Central memory CD8-positive, alpha-beta T cell (primary cell): ENCODE data around the gene ATP7B.

Experiments
- ATAC-seq: fragments of 150-1000 bp; cut with Tn5 transposase; replicated peaks from 2 replicates; pipeline ENCODE4 v1.10.0; 2022; ENCODE audit warnings: mild to moderate bottlenecking, moderate FRiP score, moderate number of reproducible peaks; ENCODE audit not compliant: poor library complexity, severe bottlenecking; ENCODE audit errors: extremely low read depth
- DNase-seq, 2 donors: peaks; one replicate each; pipeline ENCODE4 v3.0.0; 2021; ENCODE audit warnings: low spot score in 2 of 2
- H3K27ac Mint-ChIP-seq: one replicate; pipeline ENCODE4 v1.8.0; 2022; ENCODE audit warnings: low read depth, mild to moderate bottlenecking, moderate library complexity, mixed read lengths
- H3K27me3 Mint-ChIP-seq: one replicate; pipeline ENCODE4 v1.8.0; 2022; ENCODE audit warnings: mixed read lengths
- H3K36me3 Mint-ChIP-seq: one replicate; pipeline ENCODE4 v1.8.0; 2022; ENCODE audit warnings: mild to moderate bottlenecking, moderate library complexity, mixed read lengths; ENCODE audit not compliant: insufficient read depth
- H3K4me1 Mint-ChIP-seq: one replicate; pipeline ENCODE4 v1.8.0; 2022; ENCODE audit warnings: mixed read lengths
- H3K4me3 Mint-ChIP-seq: one replicate; pipeline ENCODE4 v1.8.0; 2022; ENCODE audit warnings: mild to moderate bottlenecking, moderate library complexity, mixed read lengths
- H3K9me3 Mint-ChIP-seq: one replicate; pipeline ENCODE4 v1.8.0; 2022; ENCODE audit warnings: mixed read lengths

The ATP7B gene

DNA sequence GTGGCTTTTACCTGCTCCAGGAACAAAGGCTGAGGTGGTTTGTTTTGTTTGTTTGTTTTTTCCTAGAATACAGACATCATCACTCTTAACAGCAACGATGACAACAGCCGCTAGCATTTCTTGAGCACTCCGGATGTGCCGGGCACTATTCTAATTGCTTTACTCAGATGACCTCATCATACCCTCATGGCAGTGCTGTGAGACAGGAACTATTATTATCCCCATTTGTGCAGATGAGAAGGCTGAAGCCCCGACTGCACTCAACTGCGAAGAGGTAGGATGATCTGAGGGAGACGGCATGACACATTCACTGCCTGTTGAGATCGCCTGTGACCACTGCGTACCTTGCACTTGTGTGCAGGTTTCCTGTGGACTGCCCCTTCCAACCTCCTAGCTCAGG is 83.0 kb downstream of the ATP7B start:
- peaks cover 2% of the 10 kb centered on the region for H3K36me3 Mint-ChIP-seq
- H3K4me1 Mint-ChIP-seq = no peaks in the 10 kb centered on the region
- ATAC-seq (no peak), DNase-seq (no peak)
- no peak overlapping the region for H3K4me3 Mint-ChIP-seq
- no peaks in the 10 kb centered on the region for H3K9me3 Mint-ChIP-seq
- no peak overlapping the region for H3K27ac Mint-ChIP-seq
- H3K27me3 Mint-ChIP-seq = peaks cover 23% of the 10 kb centered on the region

- Mint-ChIP-seq H3K4me3 (no peak overlapping the region), H3K9me3 (no peaks in the 10 kb centered on the region), H3K27me3 (peaks cover 23% of the 10 kb centered on the region), H3K36me3 (peaks cover 2% of the 10 kb centered on the region), H3K4me1 (no peaks in the 10 kb centered on the region), H3K27ac (no peak overlapping the region)
- ATAC-seq (no peak), DNase-seq (no peak)
These were observed 84.1 kb downstream of the ATP7B start for GRCh38 chr13:51927129-51927528.

DNA sequence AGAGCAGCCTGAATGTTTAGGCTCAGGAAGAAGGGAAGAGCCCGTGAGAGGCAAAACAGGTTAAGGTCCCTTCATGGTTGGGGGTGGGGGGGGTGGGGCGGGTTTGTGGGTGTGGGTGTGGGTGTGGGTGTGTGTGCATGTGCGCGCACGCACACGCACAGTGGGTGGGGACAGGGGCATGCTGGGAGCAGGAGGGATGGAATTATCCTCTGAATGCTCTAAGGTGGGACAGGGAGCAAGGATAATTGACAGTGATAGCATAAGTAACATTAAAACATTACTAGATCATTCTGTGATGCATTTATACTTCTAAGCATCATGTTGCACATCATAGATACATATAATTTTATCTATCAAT is 84.7 kb downstream of the ATP7B start:
- ATAC-seq (no peak), DNase-seq (no peak)
- Mint-ChIP-seq H3K27ac (no peak overlapping the region), H3K4me3 (no peak overlapping the region), H3K4me1 (peaks cover 4% of the 10 kb centered on the region), H3K27me3 (peaks cover 23% of the 10 kb centered on the region), H3K9me3 (no peaks in the 10 kb centered on the region), H3K36me3 (peaks cover 2% of the 10 kb centered on the region)

DNA sequence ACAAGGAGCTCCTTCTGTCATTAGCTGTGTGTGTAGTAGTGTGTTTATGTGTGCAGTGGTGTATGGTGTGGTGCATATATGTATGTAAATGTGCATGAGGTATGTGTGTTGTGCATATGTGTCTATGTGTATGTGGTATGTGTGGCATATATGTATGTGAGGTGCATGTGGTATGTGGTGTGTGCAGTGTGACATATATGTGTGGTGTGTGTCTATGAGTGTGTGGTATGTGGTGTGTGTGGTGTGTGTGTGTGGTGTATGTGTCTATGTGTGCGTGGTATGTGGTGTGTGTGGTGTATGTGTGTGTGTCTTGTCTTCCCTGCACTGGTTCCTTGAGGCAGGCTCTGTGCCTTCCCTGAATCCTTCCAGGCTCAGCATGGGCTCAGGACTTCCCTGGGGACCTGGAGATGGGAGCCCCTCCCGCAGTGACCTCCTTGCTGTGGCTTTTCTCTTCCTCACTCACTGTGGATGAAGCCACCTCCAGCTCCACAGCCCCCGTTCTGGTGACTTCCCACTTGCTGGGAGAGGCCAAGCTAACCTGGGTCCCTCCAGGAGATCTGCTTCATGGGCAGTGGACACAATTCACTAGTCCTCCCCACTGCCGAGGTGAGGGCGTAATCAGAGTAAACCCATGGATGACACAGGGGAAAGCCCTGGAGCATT is 85.3 kb downstream of the ATP7B start:
- H3K4me3 Mint-ChIP-seq = no peak overlapping the region
- ATAC-seq (no peak), DNase-seq (no peak)
- no peak overlapping the region for H3K27ac Mint-ChIP-seq
- peaks cover 5% of the 10 kb centered on the region for H3K4me1 Mint-ChIP-seq
- no peaks in the 10 kb centered on the region for H3K9me3 Mint-ChIP-seq
- peaks cover 2% of the 10 kb centered on the region for H3K36me3 Mint-ChIP-seq
- peaks cover 23% of the 10 kb centered on the region for H3K27me3 Mint-ChIP-seq

DNA sequence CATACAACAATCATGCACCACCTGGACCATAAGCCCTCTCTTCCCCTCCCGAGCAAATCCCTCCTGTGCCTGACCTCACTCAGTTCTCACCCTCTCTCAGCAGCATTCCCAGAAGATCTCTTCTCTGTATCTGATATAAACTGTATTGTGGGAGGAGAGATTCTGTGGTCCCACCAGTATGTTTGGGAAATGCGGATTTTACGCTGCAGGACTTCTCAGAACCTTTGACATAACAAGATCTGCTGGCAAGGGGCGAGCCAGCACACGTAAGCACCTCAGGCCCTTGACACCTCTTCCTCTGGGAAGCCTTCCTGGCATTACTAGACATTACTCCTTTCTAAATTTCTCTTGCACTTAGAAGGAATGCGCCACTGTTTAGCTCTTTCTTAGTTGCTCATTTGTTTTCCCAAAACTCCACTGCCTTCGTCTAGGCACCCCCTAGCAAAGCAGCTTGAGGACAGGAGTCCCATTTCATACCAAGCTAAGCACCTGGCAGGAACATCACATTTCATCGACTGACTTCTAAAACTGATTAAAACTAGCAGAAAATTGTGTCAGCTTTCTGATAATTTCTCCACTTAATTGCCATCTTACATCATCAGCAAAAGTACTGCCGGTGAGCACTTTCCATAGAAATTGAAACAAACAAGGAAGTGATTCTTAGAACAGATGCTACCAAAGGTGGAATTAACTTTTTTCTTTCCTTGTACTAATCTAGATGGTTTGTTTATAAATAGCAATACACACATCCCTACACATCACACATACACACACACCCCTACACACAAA is 86.3 kb downstream of the ATP7B start:
- Mint-ChIP-seq H3K27ac (no peak overlapping the region), H3K9me3 (no peaks in the 10 kb centered on the region), H3K4me1 (peaks cover 5% of the 10 kb centered on the region), H3K27me3 (peaks cover 23% of the 10 kb centered on the region), H3K36me3 (peaks cover 2% of the 10 kb centered on the region), H3K4me3 (no peak overlapping the region)
- ATAC-seq = no peak
- DNase-seq = no peak

GRCh38 chr13:51923983-51924539 is 87.2 kb downstream of the ATP7B start:
- Mint-ChIP-seq H3K4me3 (no peak overlapping the region), H3K36me3 (peaks cover 2% of the 10 kb centered on the region)
- no peak for ATAC-seq

GRCh38 chr13:51922771-51923480 is 88.3 kb downstream of the ATP7B start:
- Mint-ChIP-seq H3K4me3 (no peak overlapping the region), H3K4me1 (peaks cover 5% of the 10 kb centered on the region), H3K9me3 (no peaks in the 10 kb centered on the region), H3K27me3 (peaks cover 23% of the 10 kb centered on the region), H3K27ac (no peak overlapping the region), H3K36me3 (peaks cover 2% of the 10 kb centered on the region)
- ATAC-seq (no peak), DNase-seq (no peak)

More at GRCh38 chr13:51923983-51924539, 87.2 kb downstream of the ATP7B start:
- no peak for DNase-seq
- Mint-ChIP-seq H3K27ac (no peak overlapping the region), H3K4me1 (peaks cover 5% of the 10 kb centered on the region), H3K9me3 (no peaks in the 10 kb centered on the region), H3K27me3 (peaks cover 23% of the 10 kb centered on the region)

DNA sequence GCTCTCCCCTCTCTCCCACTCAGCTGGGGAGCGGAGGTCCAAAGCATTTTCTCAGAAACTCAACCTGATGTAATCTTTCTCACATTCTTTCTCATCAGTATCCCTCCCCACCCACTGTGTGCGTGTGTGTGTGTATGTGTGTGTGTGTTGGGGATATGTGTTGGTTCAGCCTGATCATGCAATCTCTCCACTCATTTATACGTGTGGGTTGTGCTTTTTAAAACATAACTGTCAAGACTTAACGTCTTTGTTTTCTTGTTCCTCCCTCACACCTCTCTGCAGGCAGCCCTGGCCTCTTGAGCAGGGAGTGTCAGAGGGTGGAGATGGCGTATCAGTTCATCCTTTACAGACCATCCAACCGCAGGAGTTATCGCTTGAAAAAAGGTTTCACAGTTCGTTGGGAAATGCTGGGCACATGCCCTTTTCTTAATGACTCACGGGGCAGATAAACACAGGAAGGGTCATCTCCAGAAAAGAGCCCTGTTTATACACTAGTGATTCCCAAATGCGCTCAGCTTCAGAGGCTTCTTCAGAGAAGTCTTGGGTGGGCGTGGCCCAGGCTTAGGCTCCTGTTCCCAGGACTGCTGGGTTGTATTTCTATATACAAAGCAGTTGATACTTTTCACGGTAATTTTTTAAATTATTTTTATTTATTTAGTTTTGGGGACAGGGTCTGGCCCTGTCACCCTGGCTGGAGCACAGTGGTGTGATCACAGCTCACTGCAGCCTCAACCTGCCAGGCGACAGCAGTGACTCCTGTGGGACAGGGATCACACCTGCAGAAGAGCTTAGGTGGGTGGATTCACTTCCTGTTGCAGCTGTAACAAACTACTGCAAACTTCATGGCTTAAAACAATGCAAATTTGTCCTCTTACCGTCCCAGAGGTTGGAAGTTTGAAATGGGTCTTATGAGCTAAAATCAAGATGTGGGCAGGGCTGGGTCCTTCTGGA is 89.2 kb downstream of the ATP7B start:
- no peak overlapping the region for H3K4me3 Mint-ChIP-seq
- peaks cover 5% of the 10 kb centered on the region for H3K4me1 Mint-ChIP-seq
- H3K27ac Mint-ChIP-seq = no peak overlapping the region
- DNase-seq = no peak
- ATAC-seq = no peak
- peaks cover 2% of the 10 kb centered on the region for H3K36me3 Mint-ChIP-seq
- H3K9me3 Mint-ChIP-seq = no peaks in the 10 kb centered on the region
- peaks cover 23% of the 10 kb centered on the region for H3K27me3 Mint-ChIP-seq

- Mint-ChIP-seq H3K4me3 (no peak overlapping the region), H3K36me3 (peaks cover 3% of the 10 kb centered on the region), H3K27ac (no peak overlapping the region), H3K9me3 (no peaks in the 10 kb centered on the region), H3K27me3 (peaks cover 22% of the 10 kb centered on the region), H3K4me1 (peaks cover 5% of the 10 kb centered on the region)
- DNase-seq (no peak), ATAC-seq (no peak)
These were observed 90.5 kb downstream of the ATP7B start for GRCh38 chr13:51920786-51921185.

DNA sequence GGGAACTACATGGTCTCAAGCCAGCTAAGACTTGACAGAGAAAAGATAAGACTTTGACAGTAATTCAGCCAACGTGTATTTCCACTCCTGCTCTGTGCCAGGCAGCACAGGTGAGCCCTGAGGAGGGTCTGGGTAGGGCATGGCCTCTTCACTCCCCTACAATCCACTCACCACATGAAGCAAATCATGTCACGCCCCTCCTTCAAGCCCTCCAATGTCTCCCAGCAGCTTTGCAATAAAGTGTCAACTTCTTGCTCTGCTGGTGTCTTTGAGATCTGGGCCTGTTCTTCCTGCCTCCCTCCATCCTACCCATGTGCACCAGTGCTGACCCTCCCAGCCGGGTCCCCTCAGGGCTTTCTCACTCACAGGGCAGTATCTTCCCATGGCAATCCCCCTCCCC is 91.0 kb downstream of the ATP7B start:
- Mint-ChIP-seq H3K4me3 (no peak overlapping the region), H3K27ac (no peak overlapping the region)
- ATAC-seq = no peak

DNA sequence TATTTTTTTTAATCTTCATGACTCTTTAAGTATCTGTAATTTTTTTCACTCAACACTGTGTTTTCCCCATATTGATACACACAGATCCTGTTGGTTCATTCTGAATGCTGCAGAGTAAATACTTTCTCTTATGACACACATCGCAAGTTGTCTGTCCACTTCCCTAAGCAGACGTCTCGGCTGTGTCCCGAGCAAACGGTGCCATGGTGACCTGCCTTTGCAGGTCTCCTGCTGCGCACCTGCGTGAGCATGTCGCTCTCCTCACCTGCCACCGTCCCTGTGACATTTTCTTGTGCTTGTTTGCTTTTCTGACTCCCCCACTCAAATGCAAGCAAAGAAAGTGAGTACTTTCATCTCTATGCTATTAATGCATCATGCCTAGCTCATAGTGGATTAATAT is 91.7 kb downstream of the ATP7B start:
- DNase-seq (no peak), ATAC-seq (no peak)
- Mint-ChIP-seq H3K36me3 (peaks cover 3% of the 10 kb centered on the region), H3K27me3 (peaks cover 9% of the 10 kb centered on the region), H3K9me3 (no peaks in the 10 kb centered on the region), H3K4me1 (peaks cover 5% of the 10 kb centered on the region), H3K27ac (no peak overlapping the region), H3K4me3 (no peak overlapping the region)

More for the DNA sequence above, 91.0 kb downstream of the ATP7B start:
- no peaks in the 10 kb centered on the region for H3K9me3 Mint-ChIP-seq
- DNase-seq = no peak
- H3K27me3 Mint-ChIP-seq = peaks cover 16% of the 10 kb centered on the region
- peaks cover 3% of the 10 kb centered on the region for H3K36me3 Mint-ChIP-seq
- peaks cover 5% of the 10 kb centered on the region for H3K4me1 Mint-ChIP-seq

GRCh38 chr13:51916962-51917361 is 94.3 kb downstream of the ATP7B start:
- no peak for DNase-seq
- H3K4me3 Mint-ChIP-seq = no peak overlapping the region
- peaks cover 10% of the 10 kb centered on the region for H3K4me1 Mint-ChIP-seq
- no peaks in the 10 kb centered on the region for H3K27me3 Mint-ChIP-seq
- H3K9me3 Mint-ChIP-seq = no peaks in the 10 kb centered on the region
- H3K36me3 Mint-ChIP-seq = peaks cover 3% of the 10 kb centered on the region
- no peak overlapping the region for H3K27ac Mint-ChIP-seq
- ATAC-seq = no peak
